ENCODE data around the gene DICER1.

- TF ChIP-seq CSRNP3 (CRISPR knock-in tag; IDR thresholded peaks at IDR 0.05) (no peak), ARNTL (CRISPR knock-in tag; IDR thresholded peaks at IDR 0.05; ENCODE audit: borderline replicate concordance, low read depth) (no peak), TOX (CRISPR knock-in tag; IDR thresholded peaks at IDR 0.05; ENCODE audit: borderline replicate concordance) (no peak), BACH2 (CRISPR knock-in tag; IDR thresholded peaks at IDR 0.05; ENCODE audit: borderline replicate concordance) (no peak), POU6F1 (CRISPR knock-in tag; IDR thresholded peaks at IDR 0.05; ENCODE audit: borderline replicate concordance, low read depth) (no peak), ZNF8 (CRISPR knock-in tag; IDR thresholded peaks at IDR 0.05) (no peak), ISL1 (CRISPR knock-in tag; IDR thresholded peaks at IDR 0.05) (no peak), ZNF70 (CRISPR knock-in tag; IDR thresholded peaks at IDR 0.05) (no peak), PPARA (CRISPR knock-in tag; IDR thresholded peaks at IDR 0.05; ENCODE audit: borderline replicate concordance) (no peak)
- TF ChIP-seq, protein P1, sequence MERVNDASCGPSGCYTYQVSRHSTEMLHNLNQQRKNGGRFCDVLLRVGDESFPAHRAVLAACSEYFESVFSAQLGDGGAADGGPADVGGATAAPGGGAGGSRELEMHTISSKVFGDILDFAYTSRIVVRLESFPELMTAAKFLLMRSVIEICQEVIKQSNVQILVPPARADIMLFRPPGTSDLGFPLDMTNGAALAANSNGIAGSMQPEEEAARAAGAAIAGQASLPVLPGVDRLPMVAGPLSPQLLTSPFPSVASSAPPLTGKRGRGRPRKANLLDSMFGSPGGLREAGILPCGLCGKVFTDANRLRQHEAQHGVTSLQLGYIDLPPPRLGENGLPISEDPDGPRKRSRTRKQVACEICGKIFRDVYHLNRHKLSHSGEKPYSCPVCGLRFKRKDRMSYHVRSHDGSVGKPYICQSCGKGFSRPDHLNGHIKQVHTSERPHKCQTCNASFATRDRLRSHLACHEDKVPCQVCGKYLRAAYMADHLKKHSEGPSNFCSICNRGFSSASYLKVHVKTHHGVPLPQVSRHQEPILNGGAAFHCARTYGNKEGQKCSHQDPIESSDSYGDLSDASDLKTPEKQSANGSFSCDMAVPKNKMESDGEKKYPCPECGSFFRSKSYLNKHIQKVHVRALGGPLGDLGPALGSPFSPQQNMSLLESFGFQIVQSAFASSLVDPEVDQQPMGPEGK (CRISPR knock-in tag; IDR thresholded peaks at IDR 0.05; ENCODE audit: borderline replicate concordance): no peak
Measured at GRCh38 chr14:95137164-95137803, 20.0 kb downstream of the DICER1 start.

Measured in SK-N-SH treated with all-trans-retinoic acid at 6 μM for 48 hours (cell line).